Chondrocyte (in vitro differentiated cells): ENCODE data around the gene FAM151A. TPM values are rescaled to one million over a fixed set of nuclear protein-coding genes. Genes with fewer than 3 reads are reported as not detected.

Experiments
- DNase-seq: peaks from one replicate; pipeline ENCODE4 v3.0.0; 2021; ENCODE audit warnings: mixed read lengths, low spot score
- H3K27ac Mint-ChIP-seq: one replicate; pipeline ENCODE4 v1.8.0; 2021; ENCODE audit warnings: mild to moderate bottlenecking, moderate library complexity, mixed read lengths; ENCODE audit not compliant: unreplicated experiment
- H3K27me3 Mint-ChIP-seq: 2 replicates; pipeline ENCODE4 v1.8.0; 2021; ENCODE audit warnings: low read depth, mixed read lengths
- H3K36me3 Mint-ChIP-seq: 2 replicates; pipeline ENCODE4 v1.8.0; 2021; ENCODE audit warnings: low read depth, mixed read lengths
- H3K4me1 Mint-ChIP-seq: 2 replicates; pipeline ENCODE4 v1.8.0; 2021; ENCODE audit warnings: low read depth, mild to moderate bottlenecking, mixed read lengths
- H3K4me3 Mint-ChIP-seq: one replicate; pipeline ENCODE4 v1.8.0; 2021; ENCODE audit warnings: mild to moderate bottlenecking, moderate library complexity, mixed read lengths; ENCODE audit not compliant: unreplicated experiment
- H3K9me3 Mint-ChIP-seq: 2 replicates; pipeline ENCODE4 v1.8.0; 2021; ENCODE audit warnings: low read depth, mixed read lengths
- total RNA-seq: library from RNA; stranded (reverse); gene quantifications from 3 replicates; pipeline ENCODE4 v1.2.1, GENCODE V29; 2021
- TF ChIP-seq, protein P1 (sequence below): fragments of 200-600 bp; sonication (generic); IDR thresholded peaks from 2 replicates; pipeline ENCODE4 v1.5.0; 2021; ENCODE audit warnings: antibody characterized with exemption, mild to moderate bottlenecking, moderate library complexity

Gene FAM151A
- total RNA-seq, 1 donor from 2014 or later: not detected

DNA sequence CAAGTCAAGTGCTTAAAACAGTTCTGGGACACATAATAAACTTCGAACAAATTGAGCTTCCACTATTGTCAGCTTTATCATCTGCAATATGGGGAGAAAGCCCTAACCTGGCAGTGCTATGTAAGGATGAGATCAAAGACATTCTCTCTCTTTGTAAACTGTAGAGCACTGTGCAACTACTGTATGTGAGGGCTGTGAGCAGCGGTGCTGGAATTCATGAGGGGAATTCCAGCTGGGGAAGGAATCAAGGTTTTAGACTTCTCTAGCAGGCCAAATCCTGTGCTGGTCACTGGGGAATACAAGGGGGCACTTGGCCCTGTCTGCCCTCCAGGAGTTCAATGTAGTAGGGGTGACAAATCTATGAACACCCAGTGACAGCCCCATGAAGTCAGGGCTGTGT is 9.3 kb downstream of the FAM151A start:
- H3K36me3 Mint-ChIP-seq: no peaks in the 10 kb centered on the region
- H3K27me3 Mint-ChIP-seq: peaks cover 19% of the 10 kb centered on the region
- DNase-seq: no peak
- H3K9me3 Mint-ChIP-seq: no peaks in the 10 kb centered on the region
- TF ChIP-seq, protein P1, sequence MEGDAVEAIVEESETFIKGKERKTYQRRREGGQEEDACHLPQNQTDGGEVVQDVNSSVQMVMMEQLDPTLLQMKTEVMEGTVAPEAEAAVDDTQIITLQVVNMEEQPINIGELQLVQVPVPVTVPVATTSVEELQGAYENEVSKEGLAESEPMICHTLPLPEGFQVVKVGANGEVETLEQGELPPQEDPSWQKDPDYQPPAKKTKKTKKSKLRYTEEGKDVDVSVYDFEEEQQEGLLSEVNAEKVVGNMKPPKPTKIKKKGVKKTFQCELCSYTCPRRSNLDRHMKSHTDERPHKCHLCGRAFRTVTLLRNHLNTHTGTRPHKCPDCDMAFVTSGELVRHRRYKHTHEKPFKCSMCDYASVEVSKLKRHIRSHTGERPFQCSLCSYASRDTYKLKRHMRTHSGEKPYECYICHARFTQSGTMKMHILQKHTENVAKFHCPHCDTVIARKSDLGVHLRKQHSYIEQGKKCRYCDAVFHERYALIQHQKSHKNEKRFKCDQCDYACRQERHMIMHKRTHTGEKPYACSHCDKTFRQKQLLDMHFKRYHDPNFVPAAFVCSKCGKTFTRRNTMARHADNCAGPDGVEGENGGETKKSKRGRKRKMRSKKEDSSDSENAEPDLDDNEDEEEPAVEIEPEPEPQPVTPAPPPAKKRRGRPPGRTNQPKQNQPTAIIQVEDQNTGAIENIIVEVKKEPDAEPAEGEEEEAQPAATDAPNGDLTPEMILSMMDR: no peak
- no peaks in the 10 kb centered on the region for H3K4me1 Mint-ChIP-seq
- no peak overlapping the region for H3K4me3 Mint-ChIP-seq
- no peak overlapping the region for H3K27ac Mint-ChIP-seq

DNA sequence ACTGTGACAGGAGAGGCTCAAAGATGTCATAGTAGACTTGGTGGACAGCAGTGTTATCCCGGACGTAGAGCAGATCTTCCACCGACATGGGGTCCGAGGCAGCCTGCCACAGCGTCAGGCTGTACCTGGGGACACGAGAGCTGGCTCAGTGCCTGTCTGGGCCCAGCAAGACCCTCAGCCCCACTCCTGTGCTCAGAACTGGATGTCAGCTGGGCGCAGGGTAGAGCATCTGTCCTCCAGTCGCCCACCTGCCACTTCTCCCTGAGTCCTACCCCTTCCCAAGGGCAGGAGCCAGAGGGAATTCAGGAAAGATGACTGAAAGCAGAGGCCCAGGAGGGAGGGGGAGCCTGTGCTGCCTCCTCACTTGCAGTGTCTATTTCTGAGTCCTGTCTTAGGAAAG is 11.7 kb downstream of the FAM151A start:
- Mint-ChIP-seq H3K36me3 (no peaks in the 10 kb centered on the region), H3K4me1 (no peaks in the 10 kb centered on the region), H3K27me3 (peaks cover 13% of the 10 kb centered on the region), H3K4me3 (no peak overlapping the region), H3K27ac (no peak overlapping the region), H3K9me3 (no peaks in the 10 kb centered on the region)
- TF ChIP-seq, protein P1: no peak
- no peak for DNase-seq

GRCh38 chr1:54610601-54611580 is 12.4 kb downstream of the FAM151A start:
- no peaks in the 10 kb centered on the region for H3K36me3 Mint-ChIP-seq
- H3K27ac Mint-ChIP-seq: no peak overlapping the region
- TF ChIP-seq, protein P1: no peak
- H3K9me3 Mint-ChIP-seq: no peaks in the 10 kb centered on the region
- no peaks in the 10 kb centered on the region for H3K4me1 Mint-ChIP-seq
- peaks cover 13% of the 10 kb centered on the region for H3K27me3 Mint-ChIP-seq
- DNase-seq: no peak
- H3K4me3 Mint-ChIP-seq: no peak overlapping the region

DNA sequence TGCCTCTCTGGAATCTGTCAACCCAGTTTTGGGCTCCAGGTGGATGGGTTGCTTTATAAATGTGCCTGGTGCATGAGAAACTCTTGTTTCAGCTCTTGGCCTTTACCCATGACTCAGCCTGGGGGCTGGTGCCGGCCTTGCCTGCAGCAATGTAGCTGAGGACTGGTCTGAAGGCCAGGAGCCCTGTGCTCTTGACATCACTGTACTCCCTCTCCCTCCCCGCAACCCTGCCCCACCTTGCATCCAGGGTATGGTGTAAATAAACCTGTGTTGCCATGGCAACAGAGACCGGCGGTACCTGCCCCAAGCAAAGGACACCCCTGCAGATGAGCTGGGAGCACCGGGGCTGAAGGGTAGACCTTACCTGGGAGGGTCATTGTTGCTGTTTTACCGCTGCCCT is 13.3 kb downstream of the FAM151A start:
- H3K27ac Mint-ChIP-seq: no peak overlapping the region
- no peak overlapping the region for H3K4me3 Mint-ChIP-seq
- peaks cover 9% of the 10 kb centered on the region for H3K27me3 Mint-ChIP-seq
- no peaks in the 10 kb centered on the region for H3K9me3 Mint-ChIP-seq
- H3K36me3 Mint-ChIP-seq: no peaks in the 10 kb centered on the region
- TF ChIP-seq, protein P1: no peak
- no peak for DNase-seq
- H3K4me1 Mint-ChIP-seq: no peaks in the 10 kb centered on the region

DNA sequence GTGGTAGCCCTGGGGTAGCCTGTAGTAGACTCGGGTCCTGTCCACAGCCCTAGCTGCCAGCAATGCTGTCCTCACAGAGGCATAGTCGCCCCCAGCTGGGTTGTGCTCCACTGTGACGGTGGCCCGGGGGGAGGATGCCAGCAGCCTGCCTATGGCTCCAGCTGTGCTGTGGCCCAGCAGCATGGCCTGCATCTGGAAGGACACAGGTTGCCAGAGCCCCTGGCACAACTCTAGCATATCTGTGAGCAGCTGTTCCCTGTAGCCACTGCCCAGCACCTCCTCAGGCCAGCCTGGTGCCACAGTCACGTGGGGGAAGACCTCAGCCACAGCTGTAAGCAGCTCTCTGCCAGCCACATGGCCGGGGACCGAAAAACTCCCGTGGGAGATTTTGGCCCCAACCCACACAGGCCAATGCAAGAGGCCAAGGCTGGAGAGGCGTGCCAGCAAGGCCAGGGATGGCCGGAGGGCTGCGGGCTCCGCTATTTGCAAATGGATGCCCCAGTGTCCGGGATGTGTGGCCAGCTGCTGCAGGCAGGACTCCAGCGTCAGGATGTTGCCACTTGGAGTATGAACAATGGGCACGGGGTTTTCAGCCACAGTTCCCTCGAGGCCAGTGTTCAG is 13.9 kb downstream of the FAM151A start:
- Mint-ChIP-seq H3K36me3 (no peaks in the 10 kb centered on the region), H3K9me3 (no peaks in the 10 kb centered on the region), H3K4me1 (no peaks in the 10 kb centered on the region), H3K27me3 (peaks cover 4% of the 10 kb centered on the region), H3K4me3 (no peak overlapping the region), H3K27ac (no peak overlapping the region)
- TF ChIP-seq, protein P1: no peak
- DNase-seq: no peak
